Stimulated activated CD4-positive, alpha-beta T cell treated with anti-CD3 and anti-CD28 coated beads, Interleukin-12 subunit alpha, Interleukin-12 subunit beta, amount 100 ng/mL, for 4 hours (primary cell): Measurements from ENCODE around the gene CLEC4E.
"Not testable (repeated sequence)": the region's sequence is repeated elsewhere in the genome, so short reads cannot be mapped to it uniquely, and the experiment has no call there.

Source experiments
- DNase-seq: peaks from one replicate; pipeline ENCODE4 v3.0.0-alpha.2; 2020

Gene CLEC4E

GRCh38 chr12:8532045-8532444 is 8.7 kb downstream of the CLEC4E start:
- DNase-seq, result no peak

GRCh38 chr12:8527250-8528130 is 13.2 kb downstream of the CLEC4E start:
- DNase-seq, result no peak

GRCh38 chr12:8519171-8519570 is 21.5 kb downstream of the CLEC4E start:
- no peak for DNase-seq

- no peak for DNase-seq
These were observed 22.7 kb downstream of the CLEC4E start for GRCh38 chr12:8517971-8518370.

- DNase-seq, result no peak
These were observed 27.4 kb downstream of the CLEC4E start, which contains the start of gene CLEC4D for GRCh38 chr12:8513256-8513655. CLEC4D (plus strand) TSS chr12:8513503; CDS start chr12:8513733, 230 bp downstream.

GRCh38 chr12:8508910-8509841 is 31.5 kb downstream of the CLEC4E start:
- no peak for DNase-seq

GRCh38 chr12:8508223-8508622 is 32.5 kb downstream of the CLEC4E start:
- no peak for DNase-seq

- DNase-seq, result no peak
These were observed 33.1 kb downstream of the CLEC4E start for GRCh38 chr12:8507596-8507995.

GRCh38 chr12:8504351-8504750 is 36.4 kb downstream of the CLEC4E start:
- DNase-seq, result no peak

- no peak for DNase-seq
These were observed 39.0 kb downstream of the CLEC4E start for GRCh38 chr12:8501720-8502119.

GRCh38 chr12:8499616-8500015 is 41.1 kb downstream of the CLEC4E start:
- no peak for DNase-seq

- not testable (repeated sequence) for DNase-seq
These were observed 44.6 kb downstream of the CLEC4E start for GRCh38 chr12:8496074-8496473.

GRCh38 chr12:8495671-8496070 is 45.0 kb downstream of the CLEC4E start:
- DNase-seq, result not testable (repeated sequence)

GRCh38 chr12:8493084-8493483 is 47.6 kb downstream of the CLEC4E start:
- DNase-seq, result peak; percentile 6

GRCh38 chr12:8491646-8492530 is 48.8 kb downstream of the CLEC4E start:
- DNase-seq, result no peak
